K562 (cell line): ENCODE results near the gene TTLL10. TPM values are rescaled to one million over a fixed set of nuclear protein-coding genes. Genes with fewer than 3 reads are reported as not detected.

ENCODE experiments used
- ATF1 ChIP-seq, 2 experiments: fragments of 450-650 bp in 1 of 2; IDR thresholded peaks; 2 replicates each; pipeline ENCODE4 v1.6.1; 2016; ENCODE audit warnings: missing compliant biosample characterization in 1 of 2, missing genetic modification characterization in 1 of 2
- CTBP1 ChIP-seq: fragments of 450-650 bp; IDR thresholded peaks from 2 replicates; pipeline ENCODE4 v1.6.1; 2016; ENCODE audit warnings: borderline replicate concordance
- CTCFL ChIP-seq: IDR thresholded peaks from 2 replicates; pipeline ENCODE4 v1.6.1; 2011; ENCODE audit warnings: borderline replicate concordance, low read depth, mild to moderate bottlenecking, moderate library complexity, low read length; ENCODE audit not compliant: insufficient read depth, poor library complexity, severe bottlenecking
- HNRNPL ChIP-seq: fragments of 200-400 bp; formaldehyde crosslinking; IDR thresholded peaks from 2 replicates; pipeline ENCODE4 v1.6.1; 2017; ENCODE audit warnings: low read depth, mild to moderate bottlenecking, low read length
- RREB1 ChIP-seq: fragments of 250-450 bp; sonication (Bioruptor Pico); IDR thresholded peaks from 2 replicates; pipeline ENCODE4 v1.4.0; 2020
- SIRT6 ChIP-seq: IDR thresholded peaks from one replicate; pipeline ENCODE4 v1.6.1; 2012; ENCODE audit warnings: low read depth, mild to moderate bottlenecking, control low read depth, inconsistent platforms, low read length, moderate library complexity
- TARDBP ChIP-seq: fragments of 450-650 bp; IDR thresholded peaks from 2 replicates; pipeline ENCODE4 v1.6.1; 2016
- ZBTB43 ChIP-seq: sonication (generic); formaldehyde crosslinking; IDR thresholded peaks from 2 replicates; pipeline ENCODE4 v1.8.0; 2023; ENCODE audit warnings: mild to moderate bottlenecking, missing genetic modification reagents
- polyA plus RNA-seq, 8 experiments: library from polyadenylated mRNA; depleted of rRNA in 4 of 8; stranded (reverse) in 5 of 8; unstranded in 3 of 8; fragments of >200 nt; fragmentation: Nextera tagmentation in 2 of 8; fragmentation: Illumina TruSeq in 1 of 8; extraction: Ambion mirVana in 2 of 8; extraction: Trizol in 1 of 8; gene quantifications; 2 replicates each; pipeline versions ENCODE4 v1.2.1 to v1.2.3, GENCODE V29; 2011 to 2014; ENCODE audit warnings: inconsistent platforms in 1 of 8, missing spikeins in 1 of 8
- total RNA-seq, 7 experiments: library from RNA; depleted of rRNA in 6 of 7; stranded (reverse); fragments of >200 nt in 6 of 7; fragmentation: Illumina TruSeq in 2 of 7; extraction: Trizol in 2 of 7; gene quantifications; 2 replicates each; pipeline versions ENCODE4 v1.2.1 to v1.2.3, GENCODE V29; 2011 to 2021; ENCODE audit warnings: low replicate concordance in 1 of 7

Gene TTLL10
- total and polyA plus RNA-seq, 9 of the 15 experiments (the other 6 are each of a cell fraction or from before 2014, with no cell fraction given), result not detected

GRCh38 chr1:1200876-1201810 lies 27.5 kb downstream of the TTLL10 start (continued):
- TF ChIP-seq CTCFL, result peak; percentile 26
- TF ChIP-seq SIRT6, result no peak
- no peak for TF ChIP-seq RREB1 (CRISPR knock-in tag)
- no peak for TF ChIP-seq HNRNPL
- peak; percentile 85 for TF ChIP-seq CTBP1
- no peak for TF ChIP-seq ZBTB43
- TF ChIP-seq ATF1 (CRISPR knock-in tag; IDR thresholded peaks at IDR 0.05), result no peak
- TF ChIP-seq ATF1 (tag; IDR thresholded peaks at IDR 0.05), result peak; percentile 65
- TF ChIP-seq TARDBP, result peak; percentile 96
